ENCODE results near the gene GRK7.

Gene GRK7

DNA sequence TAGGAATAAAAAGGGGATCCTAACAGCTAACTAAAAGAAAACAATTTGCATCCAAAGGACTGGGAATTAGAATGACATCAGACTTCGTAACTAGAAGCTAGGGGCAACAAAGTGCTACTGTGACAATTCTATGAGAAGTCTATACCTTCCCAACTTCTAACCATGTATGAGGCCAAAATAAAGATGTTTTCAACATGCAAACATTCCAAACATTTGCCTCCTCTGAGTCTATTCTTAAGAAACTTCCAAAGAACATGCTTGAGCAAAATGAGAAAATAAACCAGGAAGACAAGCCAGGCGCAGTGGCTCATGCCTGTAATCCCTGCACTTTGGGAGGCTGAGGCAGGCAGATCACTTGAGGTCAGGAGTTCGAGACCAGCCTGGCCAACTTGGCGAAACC is 38.2 kb upstream of the GRK7 start:
- Histone ChIP-seq H3K4me1 (ENCODE audit: insufficient read depth, low read length, poor library complexity, severe bottlenecking) (no peaks in the 10 kb centered on the region), H3K4me2 (ENCODE audit: low read depth, low read length, poor library complexity, severe bottlenecking) (no peak overlapping the region), H3K9me2 (replicated peaks; ENCODE audit: low read depth, low read length) (no peaks in the 10 kb centered on the region), H3K9me3 (ENCODE audit: insufficient read depth, low read depth, low read length) (no peaks in the 10 kb centered on the region), H4K20me1 (ENCODE audit: insufficient read depth, low read length, poor library complexity, severe bottlenecking) (no peaks in the 10 kb centered on the region), H3K27me3 (ENCODE audit: insufficient read depth, low read length, poor library complexity, severe bottlenecking) (no peaks in the 10 kb centered on the region), H3F3A (ENCODE audit: low read depth) (no peaks in the 10 kb centered on the region), H3K9ac (ENCODE audit: low read depth, low read length, poor library complexity, severe bottlenecking) (no peak overlapping the region), H3K4me3 (ENCODE audit: low read length, poor library complexity, severe bottlenecking) (no peak overlapping the region), H3K36me3 (ENCODE audit: insufficient read depth, low read length) (no peaks in the 10 kb centered on the region), H2AFZ (ENCODE audit: low read length) (no peak overlapping the region; the same call in 1 of the 2 replicates), H3K79me2 (ENCODE audit: insufficient read depth, low read length) (no peaks in the 10 kb centered on the region)
- no peak for TF ChIP-seq EZH2phosphoT487 (IDR thresholded peaks at IDR 0.05; ENCODE audit: borderline replicate concordance)
- TF ChIP-seq, protein P1, sequence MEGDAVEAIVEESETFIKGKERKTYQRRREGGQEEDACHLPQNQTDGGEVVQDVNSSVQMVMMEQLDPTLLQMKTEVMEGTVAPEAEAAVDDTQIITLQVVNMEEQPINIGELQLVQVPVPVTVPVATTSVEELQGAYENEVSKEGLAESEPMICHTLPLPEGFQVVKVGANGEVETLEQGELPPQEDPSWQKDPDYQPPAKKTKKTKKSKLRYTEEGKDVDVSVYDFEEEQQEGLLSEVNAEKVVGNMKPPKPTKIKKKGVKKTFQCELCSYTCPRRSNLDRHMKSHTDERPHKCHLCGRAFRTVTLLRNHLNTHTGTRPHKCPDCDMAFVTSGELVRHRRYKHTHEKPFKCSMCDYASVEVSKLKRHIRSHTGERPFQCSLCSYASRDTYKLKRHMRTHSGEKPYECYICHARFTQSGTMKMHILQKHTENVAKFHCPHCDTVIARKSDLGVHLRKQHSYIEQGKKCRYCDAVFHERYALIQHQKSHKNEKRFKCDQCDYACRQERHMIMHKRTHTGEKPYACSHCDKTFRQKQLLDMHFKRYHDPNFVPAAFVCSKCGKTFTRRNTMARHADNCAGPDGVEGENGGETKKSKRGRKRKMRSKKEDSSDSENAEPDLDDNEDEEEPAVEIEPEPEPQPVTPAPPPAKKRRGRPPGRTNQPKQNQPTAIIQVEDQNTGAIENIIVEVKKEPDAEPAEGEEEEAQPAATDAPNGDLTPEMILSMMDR (conservative IDR thresholded peaks at IDR 0.05; ENCODE audit: low read length): no peak

DNA sequence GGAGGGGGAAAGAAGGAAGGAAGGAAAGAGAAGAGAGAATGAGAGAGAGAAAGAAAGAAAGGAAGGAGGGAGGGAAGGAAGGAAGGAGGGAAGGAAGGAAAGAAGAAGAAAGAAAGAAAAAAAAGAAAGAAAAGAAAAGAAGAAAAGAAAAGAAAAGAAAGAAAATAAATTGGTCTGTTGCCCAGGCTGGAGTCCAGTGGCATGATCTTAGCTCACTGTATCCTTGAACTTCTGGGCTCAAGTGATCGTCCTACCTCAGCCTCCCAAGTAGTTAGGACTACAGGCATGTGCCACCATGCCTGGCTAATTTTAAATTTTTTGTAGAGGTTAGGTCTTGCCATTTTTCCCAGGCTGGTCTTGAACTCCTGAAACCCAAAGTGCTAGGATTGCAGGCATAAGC is 36.7 kb upstream of the GRK7 start:
- no peak overlapping the region for H3K4me2 ChIP-seq (ENCODE audit: low read depth, low read length, poor library complexity, severe bottlenecking)
- H3K9me2 ChIP-seq (replicated peaks; ENCODE audit: low read depth, low read length): no peaks in the 10 kb centered on the region
- H3K4me1 ChIP-seq (ENCODE audit: insufficient read depth, low read length, poor library complexity, severe bottlenecking): no peaks in the 10 kb centered on the region
- H3K36me3 ChIP-seq (ENCODE audit: insufficient read depth, low read length): no peaks in the 10 kb centered on the region
- H3K27me3 ChIP-seq (ENCODE audit: insufficient read depth, low read length, poor library complexity, severe bottlenecking): no peaks in the 10 kb centered on the region
- no peak overlapping the region for H2AFZ ChIP-seq (ENCODE audit: low read length)
- no peak for TF ChIP-seq EZH2phosphoT487 (IDR thresholded peaks at IDR 0.05; ENCODE audit: borderline replicate concordance)
- TF ChIP-seq, protein P1 (conservative IDR thresholded peaks at IDR 0.05; ENCODE audit: low read length): no peak
- no peaks in the 10 kb centered on the region for H4K20me1 ChIP-seq (ENCODE audit: insufficient read depth, low read length, poor library complexity, severe bottlenecking)
- no peaks in the 10 kb centered on the region for H3K79me2 ChIP-seq (ENCODE audit: insufficient read depth, low read length)
- H3K4me3 ChIP-seq (ENCODE audit: low read length, poor library complexity, severe bottlenecking): no peak overlapping the region
- no peaks in the 10 kb centered on the region for H3F3A ChIP-seq (ENCODE audit: low read depth)
- H3K9me3 ChIP-seq (ENCODE audit: insufficient read depth, low read depth, low read length): no peaks in the 10 kb centered on the region
- H3K9ac ChIP-seq (ENCODE audit: low read depth, low read length, poor library complexity, severe bottlenecking): no peak overlapping the region

DNA sequence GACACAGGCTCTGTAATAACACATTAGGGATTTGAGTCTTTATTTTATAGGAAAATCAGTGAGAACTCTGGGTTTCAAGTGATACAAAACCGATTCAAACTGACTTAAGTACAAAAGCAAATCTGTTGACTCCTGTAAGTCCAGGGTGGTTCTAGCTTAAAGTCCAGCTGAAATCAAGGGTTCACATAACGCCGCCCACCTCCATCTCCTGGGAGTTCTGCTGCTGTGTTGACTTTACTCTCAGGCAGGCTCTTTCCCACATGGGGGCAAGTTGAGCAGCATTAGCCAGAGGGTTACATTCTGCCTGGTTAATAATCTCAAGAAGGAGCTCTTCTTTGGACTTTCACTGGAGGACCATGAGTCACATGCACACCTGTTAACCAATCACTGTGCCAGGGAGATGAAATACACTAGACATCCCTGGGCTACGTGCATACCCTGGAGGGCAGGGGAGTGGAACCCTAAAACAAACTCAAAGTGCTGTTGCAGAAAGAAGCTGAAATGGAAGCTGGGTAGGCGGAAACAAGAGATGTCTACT is 34.8 kb upstream of the GRK7 start:
- Histone ChIP-seq H3K4me2 (ENCODE audit: low read depth, low read length, poor library complexity, severe bottlenecking) (no peak overlapping the region), H2AFZ (ENCODE audit: low read length) (0 out of 2 replicates have a peak overlapping the region, but pooled peaks have one; percentile 47), H3K4me1 (ENCODE audit: insufficient read depth, low read length, poor library complexity, severe bottlenecking) (no peaks in the 10 kb centered on the region), H3K79me2 (ENCODE audit: insufficient read depth, low read length) (no peaks in the 10 kb centered on the region), H3K27me3 (ENCODE audit: insufficient read depth, low read length, poor library complexity, severe bottlenecking) (no peaks in the 10 kb centered on the region), H3K36me3 (ENCODE audit: insufficient read depth, low read length) (no peaks in the 10 kb centered on the region), H3F3A (ENCODE audit: low read depth) (no peaks in the 10 kb centered on the region), H3K9me3 (ENCODE audit: insufficient read depth, low read depth, low read length) (no peaks in the 10 kb centered on the region), H3K4me3 (ENCODE audit: low read length, poor library complexity, severe bottlenecking) (no peak overlapping the region), H3K9ac (ENCODE audit: low read depth, low read length, poor library complexity, severe bottlenecking) (no peak overlapping the region), H4K20me1 (ENCODE audit: insufficient read depth, low read length, poor library complexity, severe bottlenecking) (no peaks in the 10 kb centered on the region), H3K9me2 (replicated peaks; ENCODE audit: low read depth, low read length) (no peaks in the 10 kb centered on the region)
- TF ChIP-seq, protein P1 (conservative IDR thresholded peaks at IDR 0.05; ENCODE audit: low read length): no peak
- TF ChIP-seq EZH2phosphoT487 (IDR thresholded peaks at IDR 0.05; ENCODE audit: borderline replicate concordance): no peak
